HG02642 (cell line): ENCODE measurements around the gene TSEN54.

ENCODE experiments used
- ATAC-seq: cut with Tn5 transposase; IDR thresholded peaks from one replicate; pipeline ENCODE4 v1.9.1; 2021; ENCODE audit warnings: mild to moderate bottlenecking; ENCODE audit not compliant: unreplicated experiment, poor library complexity

Gene TSEN54

GRCh38 chr17:75487351-75488070 lies 28.8 kb upstream of the TSEN54 start:
- no peak for ATAC-seq

- no peak for ATAC-seq
These were observed 27.4 kb upstream of the TSEN54 start for GRCh38 chr17:75488693-75489510.

GRCh38 chr17:75489511-75489955 lies 26.8 kb upstream of the TSEN54 start:
- ATAC-seq = no peak

DNA sequence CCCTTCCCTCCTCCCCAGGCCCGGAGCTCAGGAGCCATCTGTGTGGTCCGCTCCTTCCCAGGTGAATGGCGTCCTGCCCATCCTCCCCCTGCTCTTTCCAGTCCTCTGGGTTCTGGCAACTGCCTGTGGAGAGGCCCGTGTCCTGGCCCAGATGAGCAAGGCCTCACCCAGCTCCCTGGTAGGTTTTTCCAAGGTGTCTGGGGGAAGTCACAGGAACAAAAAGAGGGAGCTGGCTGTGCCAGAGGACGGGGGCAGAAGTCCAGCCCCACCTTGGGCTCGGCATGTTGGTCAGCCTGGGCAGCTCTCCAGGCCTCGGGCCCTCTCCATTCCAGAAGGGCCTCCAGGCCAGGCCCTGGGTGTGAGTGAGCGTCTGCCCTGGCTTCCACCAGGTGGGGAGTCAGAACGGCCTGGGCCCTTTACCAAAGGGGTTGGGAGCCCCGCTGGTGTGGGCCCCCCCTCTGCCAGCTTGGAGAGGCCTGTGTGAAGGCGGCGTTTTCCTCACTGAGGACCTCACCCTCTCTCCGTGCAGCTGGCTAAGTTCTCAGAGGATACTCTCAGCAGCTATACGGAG lies 26.1 kb upstream of the TSEN54 start:
- ATAC-seq = no peak

DNA sequence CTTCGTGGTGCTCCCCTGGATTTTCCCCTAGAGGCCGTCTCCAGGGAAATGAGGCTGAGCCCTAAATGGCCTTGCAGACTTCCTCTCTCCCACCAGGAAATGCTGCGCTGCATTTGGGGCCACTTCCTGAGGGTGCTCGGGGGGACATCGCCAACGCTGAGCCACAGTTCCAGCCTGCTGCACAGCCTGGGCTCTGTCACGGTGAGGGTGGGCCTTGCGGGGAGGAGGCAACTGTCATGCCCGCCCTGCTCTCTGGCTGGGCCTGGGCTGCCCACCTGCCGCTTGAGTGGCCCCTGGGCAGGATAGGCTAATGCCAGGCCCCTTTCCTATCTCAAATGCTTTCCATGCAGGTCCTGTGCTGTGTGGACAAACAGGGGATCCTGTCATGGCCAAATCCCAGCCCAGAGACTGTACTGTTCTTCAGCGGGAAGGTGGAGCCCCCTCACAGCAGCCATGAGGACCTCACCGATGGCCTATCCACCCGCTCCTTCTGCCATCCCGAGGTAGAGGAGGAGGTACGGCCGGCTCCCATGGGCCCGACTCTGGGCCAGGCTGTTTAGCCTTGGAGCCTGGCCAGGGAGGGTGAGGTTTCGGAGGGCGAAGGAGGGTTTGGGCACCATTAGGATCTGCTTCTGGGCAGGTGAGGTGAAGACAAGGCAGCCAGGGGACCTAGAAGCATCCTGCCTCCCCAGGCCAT lies 25.2 kb upstream of the TSEN54 start:
- no peak for ATAC-seq

DNA sequence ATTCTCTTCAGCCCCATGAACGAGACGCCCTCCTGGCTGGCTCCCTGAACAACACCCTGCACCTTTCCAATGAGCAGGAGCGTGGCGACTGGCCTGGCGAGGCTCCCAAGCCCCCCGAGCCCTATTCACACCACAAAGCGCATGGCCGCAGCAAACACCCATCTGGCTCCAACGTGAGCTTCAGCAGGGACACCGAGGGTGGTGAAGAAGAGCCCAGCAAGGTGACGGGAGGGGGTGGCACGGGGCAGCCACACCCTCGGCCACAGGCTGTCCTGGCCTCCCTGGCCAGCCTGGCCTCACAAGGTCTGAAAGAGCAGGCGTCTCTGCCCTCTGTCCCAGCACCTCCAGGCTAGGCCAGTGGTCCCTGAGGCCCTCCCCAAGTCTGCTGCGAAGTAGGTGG lies 24.6 kb upstream of the TSEN54 start:
- ATAC-seq = no peak

DNA sequence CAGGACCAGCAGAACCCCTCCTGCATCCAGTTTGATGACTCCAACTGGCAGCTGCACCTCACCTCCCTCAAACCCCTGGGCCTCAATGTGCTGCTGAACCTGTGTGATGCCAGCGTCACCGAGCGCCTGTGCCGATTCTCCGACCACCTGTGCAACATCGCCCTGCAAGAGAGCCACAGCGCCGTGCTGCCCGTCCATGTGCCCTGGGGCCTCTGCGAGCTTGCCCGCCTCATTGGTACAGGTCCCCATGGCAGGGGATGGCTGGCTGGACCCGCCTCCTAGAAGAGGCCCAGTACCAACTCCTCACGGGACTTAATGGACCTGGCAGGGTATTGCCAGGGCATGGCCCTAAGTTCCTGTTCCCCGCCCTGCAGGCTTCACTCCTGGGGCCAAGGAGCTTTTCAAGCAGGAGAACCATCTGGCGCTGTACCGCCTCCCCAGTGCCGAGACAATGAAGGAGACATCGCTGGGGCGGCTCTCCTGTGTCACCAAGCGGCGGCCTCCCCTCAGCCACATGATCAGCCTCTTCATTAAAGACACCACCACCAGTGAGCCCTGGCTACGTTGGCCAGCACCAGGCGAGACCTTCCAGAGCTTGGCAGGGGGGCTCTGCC lies 23.7 kb upstream of the TSEN54 start:
- ATAC-seq = no peak

- no peak for ATAC-seq
These were observed 22.7 kb upstream of the TSEN54 start for GRCh38 chr17:75493476-75494129.

- ATAC-seq = no peak
These were observed 21.9 kb upstream of the TSEN54 start for GRCh38 chr17:75494326-75494877.

DNA sequence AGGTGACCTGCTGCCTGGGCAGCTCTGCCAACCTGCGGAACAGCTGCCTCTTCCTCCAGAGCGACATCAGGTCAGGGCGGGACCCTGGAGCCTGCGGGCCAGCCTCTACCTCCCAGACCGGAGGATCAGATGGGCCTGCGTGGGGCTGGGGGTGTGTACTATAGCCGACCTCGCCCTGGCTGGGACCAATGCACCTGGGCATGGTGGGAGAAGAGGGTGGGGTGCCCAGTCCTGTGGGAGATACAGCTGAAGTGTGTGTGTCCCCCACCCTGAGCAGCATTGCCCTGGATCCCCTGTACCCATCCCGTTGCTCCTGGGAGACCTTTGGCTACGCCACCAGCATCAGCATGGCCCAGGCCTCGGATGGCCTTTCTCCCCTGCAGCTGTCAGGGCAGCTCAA lies 20.3 kb upstream of the TSEN54 start:
- ATAC-seq = no peak

DNA sequence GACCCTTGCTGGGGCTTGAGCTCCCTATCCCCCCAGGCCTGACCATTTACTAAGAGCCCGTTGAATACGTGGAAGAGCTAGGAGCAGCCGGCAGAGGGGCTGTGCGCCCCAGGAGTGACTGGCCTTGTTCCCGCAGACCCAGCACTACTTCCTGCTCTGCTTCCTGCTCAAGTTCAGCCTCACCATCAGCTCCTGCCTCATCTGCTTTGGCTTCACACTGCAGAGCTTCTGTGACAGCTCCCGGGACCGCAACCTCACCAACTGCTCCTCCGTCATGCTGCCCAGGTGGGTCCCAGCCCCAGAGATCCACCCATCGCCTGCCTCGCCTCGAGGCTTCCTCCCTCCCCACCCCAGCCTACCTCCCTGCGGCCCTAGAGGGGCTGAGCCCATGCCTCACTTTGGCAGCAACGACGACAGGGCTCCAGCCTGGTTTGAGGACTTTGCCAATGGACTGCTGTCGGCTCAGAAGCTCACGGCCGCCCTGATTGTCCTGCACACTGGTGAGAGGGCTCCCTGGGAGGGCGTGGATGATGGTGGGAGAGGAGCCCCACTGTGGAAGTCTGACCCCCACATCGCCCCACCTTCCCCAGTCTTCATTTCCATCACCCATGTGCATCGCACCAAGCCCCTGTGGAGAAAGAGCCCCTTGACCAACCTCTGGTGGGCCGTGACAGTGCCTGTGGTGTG lies 18.1 kb upstream of the TSEN54 start:
- ATAC-seq = no peak

DNA sequence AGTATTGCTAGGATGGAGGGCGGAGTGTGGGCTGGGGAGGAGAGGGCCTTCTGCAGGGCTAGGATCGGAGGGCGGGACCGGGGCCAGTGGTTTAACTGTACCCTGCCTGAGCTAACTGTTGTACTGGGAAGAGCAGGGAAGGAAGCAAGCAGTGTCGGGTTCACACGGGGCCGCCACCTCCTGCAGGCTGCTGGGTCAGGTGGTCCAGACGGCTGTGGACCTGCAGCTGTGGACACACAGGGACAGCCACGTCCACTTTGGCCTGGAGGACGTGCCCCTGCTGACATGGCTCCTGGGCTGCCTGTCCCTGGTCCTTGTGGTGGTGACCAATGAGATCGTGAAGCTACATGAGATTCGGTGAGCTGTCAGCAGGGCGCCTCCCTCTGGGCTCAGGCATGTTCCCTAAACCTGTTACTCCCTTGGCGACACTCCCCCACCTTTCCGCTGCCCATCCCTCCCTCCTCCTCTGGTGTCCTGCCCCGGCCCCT lies 17.6 kb upstream of the TSEN54 start:
- ATAC-seq = no peak

DNA sequence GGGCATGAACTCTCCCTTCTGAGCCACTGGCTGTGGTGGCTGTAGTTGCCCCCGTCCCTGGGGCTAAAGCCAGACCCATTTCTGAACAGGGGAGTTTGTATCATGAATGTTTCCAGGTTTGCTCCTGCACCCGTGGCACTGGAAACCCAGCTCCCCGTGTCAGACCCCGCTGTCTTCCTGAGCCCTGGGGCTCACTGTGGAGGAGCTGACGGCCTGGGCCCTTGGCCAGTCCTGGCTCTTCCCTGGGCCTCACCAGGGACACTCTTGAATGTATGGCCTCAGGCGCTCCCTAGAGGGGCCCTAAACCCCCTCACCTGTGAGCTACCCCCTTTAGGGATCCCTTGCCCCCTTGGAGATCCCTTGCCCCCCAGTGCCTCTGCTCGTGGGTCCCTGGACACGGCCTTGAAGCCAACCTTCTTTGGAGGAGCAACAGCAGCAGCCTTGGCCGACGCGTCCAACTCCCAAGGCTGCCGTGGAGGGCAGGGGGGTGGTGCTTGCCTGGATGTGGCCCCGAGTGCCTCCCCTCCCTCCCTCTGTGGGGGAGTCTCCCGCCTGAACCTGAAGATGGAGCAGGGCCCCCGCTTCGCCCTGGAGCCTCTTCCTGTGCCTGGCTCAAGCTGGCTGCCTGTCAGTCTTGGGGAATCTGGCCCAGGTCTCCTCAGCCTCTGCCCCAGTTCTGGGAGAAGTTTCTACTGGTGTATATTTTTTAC lies 16.9 kb upstream of the TSEN54 start:
- no peak for ATAC-seq

DNA sequence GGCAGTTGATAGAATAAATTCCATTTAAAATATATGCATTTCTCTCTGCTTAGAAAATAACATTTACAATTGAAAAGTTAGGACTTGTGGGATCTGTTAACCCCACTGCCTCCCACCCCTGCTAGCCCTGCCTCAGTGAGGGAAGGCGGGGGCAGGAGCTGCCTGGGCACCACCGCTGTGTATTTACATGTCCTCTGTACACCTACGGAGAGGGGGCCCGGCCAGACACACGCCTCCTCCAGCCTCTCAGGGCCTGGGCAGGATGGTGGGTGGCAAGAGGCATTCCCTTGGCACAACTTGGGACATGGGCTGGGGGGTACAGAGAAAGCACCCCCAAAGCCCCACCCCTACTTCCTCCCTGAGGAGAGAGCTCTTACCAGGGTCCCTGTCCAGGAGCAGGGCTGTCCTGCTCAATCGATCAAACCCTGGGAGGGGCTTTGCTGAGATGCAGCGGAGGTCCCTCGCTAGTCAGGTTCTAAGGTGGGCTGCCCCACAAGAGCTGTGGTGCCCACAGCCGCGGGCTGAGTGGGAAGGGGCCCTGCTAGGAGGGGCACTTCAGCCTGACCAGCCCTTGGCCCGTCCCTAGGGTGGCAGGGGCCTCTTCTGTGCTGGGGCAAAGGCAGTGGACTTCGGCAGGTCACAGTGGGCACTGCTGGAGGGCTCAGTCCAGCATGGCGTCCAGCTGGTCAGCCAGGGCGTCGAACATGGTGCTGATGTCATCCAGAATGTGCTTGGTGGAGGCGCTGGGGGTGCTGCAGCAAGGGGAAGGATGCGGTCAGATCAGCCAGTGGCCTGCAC lies 15.7 kb upstream of the TSEN54 start:
- no peak for ATAC-seq

DNA sequence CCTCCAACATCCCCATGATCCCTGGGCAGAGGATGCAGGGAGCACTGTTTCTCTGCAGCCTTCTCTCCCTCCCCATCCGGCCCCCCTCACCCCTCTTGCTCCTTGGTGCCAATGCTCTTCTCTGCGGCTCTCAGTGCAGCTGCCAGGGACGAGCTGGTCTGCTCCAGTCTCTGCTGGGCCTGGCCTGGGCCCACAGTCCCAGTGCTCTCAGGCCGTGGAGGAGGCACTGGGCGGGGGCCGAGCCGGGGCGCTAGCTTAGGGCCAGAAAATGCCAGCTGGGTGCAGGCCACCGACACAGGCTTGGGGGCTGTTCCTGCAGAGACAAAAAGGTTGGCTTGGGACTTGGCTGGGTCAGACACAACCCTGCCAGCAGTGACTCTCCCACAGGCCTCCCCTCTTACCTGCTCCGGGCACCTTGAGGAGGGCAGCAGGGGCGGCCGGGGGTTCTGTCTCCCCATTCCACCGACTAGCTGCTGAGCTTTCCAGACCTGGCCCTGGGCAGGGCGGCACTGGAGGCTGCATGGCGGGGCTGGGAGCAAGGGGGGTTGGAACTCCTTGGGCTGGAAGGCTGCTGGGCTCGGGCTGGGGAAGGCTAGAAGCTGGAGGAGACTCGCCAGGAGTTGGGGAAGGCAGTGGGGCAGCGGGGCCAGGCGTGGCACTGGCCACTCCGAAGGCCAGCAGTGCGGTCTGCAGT lies 14.8 kb upstream of the TSEN54 start:
- ATAC-seq = no peak

DNA sequence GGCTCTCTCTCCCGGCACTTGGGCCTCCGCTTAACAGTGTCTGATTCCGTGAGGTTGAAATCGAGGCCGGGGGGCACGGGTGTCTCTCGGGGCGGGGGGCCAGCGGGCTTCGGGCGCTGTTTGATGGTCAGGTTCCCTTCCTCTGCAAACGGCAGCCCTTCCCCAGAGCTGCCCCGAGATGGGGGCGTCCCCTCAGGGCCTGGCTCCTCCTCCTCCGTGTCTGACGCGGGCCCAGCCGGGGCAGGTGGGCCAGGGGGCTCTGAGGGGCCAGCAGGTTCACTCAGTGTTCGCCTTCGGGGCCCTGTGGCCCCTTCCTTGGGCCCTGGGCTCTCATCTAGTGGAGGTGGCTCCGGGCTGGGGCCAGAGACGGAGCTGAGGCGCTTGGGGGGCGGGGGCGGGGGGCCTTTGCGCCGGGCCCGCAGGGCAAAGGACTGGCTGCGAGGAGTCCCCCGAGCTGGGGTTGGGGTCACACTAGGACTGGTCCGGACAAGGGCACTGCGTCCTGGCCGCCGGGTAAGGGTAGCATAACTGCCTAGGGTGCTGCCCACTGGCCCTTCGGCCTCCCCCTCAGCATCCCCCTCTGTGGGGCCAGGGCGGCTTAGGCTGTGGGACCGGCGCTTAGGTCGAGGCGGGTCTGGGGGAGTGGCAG lies 14.1 kb upstream of the TSEN54 start:
- ATAC-seq = no peak
